ENCODE measurements around the gene CHMP1B. TPM values are rescaled to one million over a fixed set of nuclear protein-coding genes. Genes with fewer than 3 reads are reported as not detected.

Gene CHMP1B
- 20.2 and 20.5 TPM in 2 replicates for total RNA-seq

GRCh38 chr18:11851146-11851805 is at the start of gene CHMP1B:
Gene CHMP1B (plus strand): TSS chr18:11851413. CDS start chr18:11851512, 99 bp downstream.
- intact Hi-C loops (cut with micrococcal nuclease), result loop anchor here (1.0 to 5.0 kb wide), 5 partner anchors 57 to 1324 kb away; partner anchors contain the start of genes AFG3L2, IMPA2, MPPE1 and NAPG

GRCh38 chr18:11801573-11801972 is 49.6 kb upstream of the CHMP1B start:
- intact Hi-C loops (cut with micrococcal nuclease), result no loop called here

- intact Hi-C loops (cut with micrococcal nuclease), result no loop called here
Measured at GRCh38 chr18:11802158-11802557, 49.1 kb upstream of the CHMP1B start.

GRCh38 chr18:11802586-11802985 is 48.6 kb upstream of the CHMP1B start:
- intact Hi-C loops (cut with micrococcal nuclease), result no loop called here

GRCh38 chr18:11807233-11807632 is 44.0 kb upstream of the CHMP1B start:
- intact Hi-C loops (cut with micrococcal nuclease), result no loop called here

- intact Hi-C loops (cut with micrococcal nuclease), result no loop called here
Measured at GRCh38 chr18:11808001-11808855, 43.0 kb upstream of the CHMP1B start.

- intact Hi-C loops (cut with micrococcal nuclease), result no loop called here
Measured at GRCh38 chr18:11809895-11810294, 41.3 kb upstream of the CHMP1B start.

- intact Hi-C loops (cut with micrococcal nuclease), result no loop called here
Measured at GRCh38 chr18:11810379-11810778, 40.8 kb upstream of the CHMP1B start.

- intact Hi-C loops (cut with micrococcal nuclease), result no loop called here
Measured at GRCh38 chr18:11811009-11811408, 40.2 kb upstream of the CHMP1B start.

GRCh38 chr18:11817229-11817628 is 34.0 kb upstream of the CHMP1B start:
- intact Hi-C loops (cut with micrococcal nuclease), result no loop called here

- intact Hi-C loops (cut with micrococcal nuclease), result no loop called here
Measured at GRCh38 chr18:11818486-11819203, 32.6 kb upstream of the CHMP1B start.

GRCh38 chr18:11819938-11820337 is 31.3 kb upstream of the CHMP1B start:
- intact Hi-C loops (cut with micrococcal nuclease), result no loop called here

- intact Hi-C loops (cut with micrococcal nuclease), result no loop called here
Measured at GRCh38 chr18:11820697-11821096, 30.5 kb upstream of the CHMP1B start.

GRCh38 chr18:11821208-11821607 is 30.0 kb upstream of the CHMP1B start:
- intact Hi-C loops (cut with micrococcal nuclease), result no loop called here

- intact Hi-C loops (cut with micrococcal nuclease), result no loop called here
Measured at GRCh38 chr18:11821643-11822237, 29.5 kb upstream of the CHMP1B start.

- intact Hi-C loops (cut with micrococcal nuclease), result no loop called here
Measured at GRCh38 chr18:11823545-11823944, 27.7 kb upstream of the CHMP1B start.

- intact Hi-C loops (cut with micrococcal nuclease), result no loop called here
Measured at GRCh38 chr18:11826836-11827235, 24.4 kb upstream of the CHMP1B start.

GRCh38 chr18:11828786-11829432 is 22.3 kb upstream of the CHMP1B start:
- intact Hi-C loops (cut with micrococcal nuclease), result no loop called here

- intact Hi-C loops (cut with micrococcal nuclease), result no loop called here
Measured at GRCh38 chr18:11830585-11830984, 20.6 kb upstream of the CHMP1B start.

GRCh38 chr18:11831921-11832320 is 19.3 kb upstream of the CHMP1B start:
- intact Hi-C loops (cut with micrococcal nuclease), result no loop called here

GRCh38 chr18:11834772-11835171 is 16.4 kb upstream of the CHMP1B start:
- intact Hi-C loops (cut with micrococcal nuclease), result no loop called here
